T-cell (primary cell): ENCODE data around the gene CALHM2. TPM values are rescaled to one million over a fixed set of nuclear protein-coding genes. Genes with fewer than 3 reads are reported as not detected.
A peak's percentile ranks its signal among the peaks of the same experiment; 100 is the strongest.

Experiments used
- ATAC-seq, 4 experiments: fragments of 200-7000 bp in 3 of 4; fragments of 150-1000 bp in 1 of 4; cut with Tn5 transposase; replicated peaks in 1 of 4; 1 replicate in 3 of 4; 2 replicates in 1 of 4; pipeline ENCODE4 v1.10.0; 2021; ENCODE audit warnings: moderate library complexity in 3 of 4, mild to moderate bottlenecking in 2 of 4, moderate number of reproducible peaks in 1 of 4
- CTCF ChIA-PET, 2 donors: fragments of 300-600 bp; sonication (Branson Sonifier 250); formaldehyde crosslinking; loops; one replicate each; lab custom pipeline; 2022; ENCODE audit warnings: antibody characterized with exemption in 2 of 2; lab: Charles Lee
- POLR2A ChIA-PET, 2 donors: fragments of 300-600 bp; sonication (Branson Sonifier 250); formaldehyde crosslinking; loops; one replicate each; lab custom pipeline; 2022; ENCODE audit warnings: antibody characterized with exemption in 2 of 2; lab: Charles Lee
- DNase-seq, 35 experiments: peaks; one replicate each; pipeline versions ENCODE4 v3.0.0 to v3.0.0-alpha.2; 2013 to 2023
- H3K27ac ChIP-seq: one replicate; pipeline ENCODE4 v1.5.1; 2013; ENCODE audit warnings: low read length
- H3K27me3 ChIP-seq, 2 experiments: replicated peaks in 1 of 2; 1 replicate in 1 of 2; 2 replicates in 1 of 2; pipeline versions ENCODE4 v1.6.1 to v1.7.0; 2013; ENCODE audit warnings: low read length in 1 of 2, mixed read lengths in 1 of 2; ENCODE audit not compliant: control insufficient read depth in 2 of 2, insufficient read depth in 2 of 2; ENCODE audit errors: extremely low read depth in 1 of 2
- H3K36me3 ChIP-seq, 2 donors: 1 replicate in 1 of 2; 2 replicates in 1 of 2; pipeline versions ENCODE4 v1.6.1 to v1.7.0; 2013; ENCODE audit warnings: low read length in 1 of 2; ENCODE audit not compliant: control insufficient read depth in 2 of 2, insufficient read depth in 1 of 2; ENCODE audit errors: extremely low read depth in 1 of 2
- H3K4me1 ChIP-seq, 2 experiments: 1 replicate in 1 of 2; 2 replicates in 1 of 2; pipeline versions ENCODE4 v1.6.1 to v1.7.0; 2013; ENCODE audit warnings: low read length in 2 of 2, mixed read lengths in 1 of 2; ENCODE audit not compliant: insufficient read depth in 2 of 2, control insufficient read depth in 1 of 2; ENCODE audit errors: extremely low read depth in 1 of 2
- H3K4me3 ChIP-seq, 2 donors: 1 replicate in 1 of 2; 2 replicates in 1 of 2; pipeline versions ENCODE4 v1.5.1 to v1.7.0; 2013; ENCODE audit warnings: mild to moderate bottlenecking in 2 of 2, low read length in 1 of 2, moderate library complexity in 1 of 2; ENCODE audit not compliant: control insufficient read depth in 1 of 2; ENCODE audit errors: extremely low read depth in 1 of 2
- H3K9me3 ChIP-seq: 2 replicates; pipeline ENCODE4 v1.7.0; 2013
- H3K27ac Mint-ChIP-seq, 2 donors: one replicate each; pipeline ENCODE4 v1.8.0; 2020 to 2021; ENCODE audit warnings: mild to moderate bottlenecking in 2 of 2, mixed read lengths in 2 of 2
- H3K27me3 Mint-ChIP-seq, 2 donors: one replicate each; pipeline ENCODE4 v1.8.0; 2021 to 2022; ENCODE audit warnings: mixed read lengths in 2 of 2
- H3K36me3 Mint-ChIP-seq: one replicate; pipeline ENCODE4 v1.8.0; 2021; ENCODE audit warnings: mixed read lengths
- H3K4me1 Mint-ChIP-seq, 3 donors: one replicate each; pipeline ENCODE4 v1.8.0; 2020 to 2022; ENCODE audit warnings: mixed read lengths in 3 of 3, mild to moderate bottlenecking in 1 of 3
- H3K4me3 Mint-ChIP-seq, 3 donors: one replicate each; pipeline ENCODE4 v1.8.0; 2020 to 2022; ENCODE audit warnings: mild to moderate bottlenecking in 3 of 3, mixed read lengths in 3 of 3, moderate library complexity in 3 of 3
- H3K9me3 Mint-ChIP-seq, 3 donors: one replicate each; pipeline ENCODE4 v1.8.0; 2020 to 2022; ENCODE audit warnings: mixed read lengths in 3 of 3
- WGBS: methylation state at CpG from one replicate; pipeline ENCODE4 v1.1.5; 2013; ENCODE audit warnings: missing lambda C conversion rate; ENCODE audit not compliant: insufficient coverage; 5-methylcytosine and 5-hydroxymethylcytosine counted together
- total RNA-seq, 35 experiments: library from RNA in 6 of 35; stranded (reverse) in 6 of 35; fragments of 120-200 nt in 1 of 35; gene quantifications; one replicate each; pipeline versions ENCODE4 v1.2.1 to v1.2.4 and lab custom pipeline; 2013 to 2026

Gene CALHM2
- total RNA-seq, 5 donors from 2014 or later (not counting 1 experiment from before 2014, with no cell fraction given) = 8.9 to 76.7 (median 46.8) TPM

GRCh38 chr10:103463499-103463898, 11.3 kb upstream of the CALHM2 start:
- Histone ChIP-seq H3K4me3 (no peak overlapping the region), H3K36me3 (no peaks in the 10 kb centered on the region), H3K4me1 (peaks cover 2 to 16% of the 10 kb centered on the region in 2 experiments), H3K27me3 (no peaks in the 10 kb centered on the region), H3K9me3 (no peaks in the 10 kb centered on the region), H3K27ac (no peak overlapping the region)
- ChIA-PET POLR2A (no interaction called here), CTCF (interaction anchor here in 1 of 2 donors (1.2 kb wide), 1 partner anchor 9 kb away, joined by 3 read pairs; no protein-coding TSS in a partner anchor)
- DNase-seq = no peak
- ATAC-seq = no peak
- Mint-ChIP-seq H3K9me3 (no peaks in the 10 kb centered on the region), H3K4me3 (no peak overlapping the region), H3K4me1 (peaks cover 0 to 16% (median 13%) of the 10 kb centered on the region in 3 donors), H3K27ac (no peak overlapping the region), H3K36me3 (no peaks in the 10 kb centered on the region), H3K27me3 (no peaks in the 10 kb centered on the region)
- 93% methylated on average over 2 of the region's 4 CpGs for WGBS

GRCh38 chr10:103459615-103460014, 7.4 kb upstream of the CALHM2 start:
- WGBS = 46% methylated on average over 2 of the region's 4 CpGs
- Histone ChIP-seq H3K4me1 (peaks cover 2 to 22% of the 10 kb centered on the region in 2 experiments), H3K27ac (no peak overlapping the region), H3K4me3 (no peak overlapping the region), H3K9me3 (no peaks in the 10 kb centered on the region), H3K27me3 (no peaks in the 10 kb centered on the region), H3K36me3 (no peaks in the 10 kb centered on the region)
- Mint-ChIP-seq H3K27me3 (no peaks in the 10 kb centered on the region), H3K36me3 (no peaks in the 10 kb centered on the region), H3K4me3 (no peak overlapping the region), H3K4me1 (peaks cover 0 to 13% (median 8%) of the 10 kb centered on the region in 3 donors), H3K27ac (no peak overlapping the region), H3K9me3 (no peaks in the 10 kb centered on the region)
- ChIA-PET POLR2A (interaction anchor here in 1 of 2 donors (0.5 kb wide), 1 partner anchor 319 kb away, joined by 3 read pairs; no protein-coding TSS in a partner anchor), CTCF (interaction anchor here in 1 of 2 donors (0.6 kb wide), 1 partner anchor 210 kb away, joined by 5 read pairs; no protein-coding TSS in a partner anchor)
- no peak for DNase-seq
- ATAC-seq = no peak

GRCh38 chr10:103458720-103459119, 6.5 kb upstream of the CALHM2 start, which contains the start of gene CALHM1:
Gene CALHM1, minus strand, starts transcription at chr10:103458900. Its CDS starts 149 bp downstream, at chr10:103458751.
- H3K27ac ChIP-seq = no peak within 1 kb of the TSS
- WGBS = 69% methylated on average over 6 of the region's 9 CpGs

GRCh38 chr10:103457896-103458583, 5.9 kb upstream of the CALHM2 start:
- Mint-ChIP-seq H3K4me1 (peaks cover 0 to 22% (median 18%) of the 10 kb centered on the region in 3 donors), H3K4me3 (no peak overlapping the region), H3K27me3 (no peaks in the 10 kb centered on the region), H3K27ac (no peak overlapping the region), H3K9me3 (no peaks in the 10 kb centered on the region), H3K36me3 (no peaks in the 10 kb centered on the region)
- 93% methylated on average over 38 of the region's 39 CpGs for WGBS
- H3K27me3 ChIP-seq = no peaks in the 10 kb centered on the region
- ATAC-seq (no peak), DNase-seq (no peak)
- H3K36me3 ChIP-seq = no peaks in the 10 kb centered on the region
- ChIA-PET POLR2A (no interaction called here), CTCF (no interaction called here)
- no peak overlapping the region for H3K4me3 ChIP-seq
- peaks cover 2 to 33% of the 10 kb centered on the region in 2 experiments for H3K4me1 ChIP-seq
- H3K9me3 ChIP-seq = no peaks in the 10 kb centered on the region
- H3K27ac ChIP-seq = no peak overlapping the region

More at GRCh38 chr10:103458720-103459119, 6.5 kb upstream of the CALHM2 start, which contains the start of gene CALHM1:
- DNase-seq (no peak), ATAC-seq (peak in 2 of 4 experiments; percentile 36 to 41)
- Histone ChIP-seq H3K27me3 (no peaks in the 10 kb centered on the region), H3K4me3 (no peak within 1 kb of the TSS), H3K4me1 (peaks cover 2 to 27% of the 10 kb centered on the region in 2 experiments), H3K36me3 (no peaks in the 10 kb centered on the region), H3K9me3 (no peaks in the 10 kb centered on the region)
- POLR2A ChIA-PET = no interaction called here
- no peak within 1 kb of the TSS for H3K4me3 Mint-ChIP-seq
- H3K4me1 Mint-ChIP-seq = peaks cover 0 to 16% (median 12%) of the 10 kb centered on the region in 3 donors
- no peak within 1 kb of the TSS for H3K27ac Mint-ChIP-seq
- no peaks in the 10 kb centered on the region for H3K36me3 Mint-ChIP-seq
- no peaks in the 10 kb centered on the region for H3K9me3 Mint-ChIP-seq
- CTCF ChIA-PET = no interaction called here
- H3K27me3 Mint-ChIP-seq = no peaks in the 10 kb centered on the region

- H3K27me3 Mint-ChIP-seq = no peaks in the 10 kb centered on the region
- H3K27ac Mint-ChIP-seq = peak overlapping the region in 1 of 2 donors; percentile 55
- WGBS = 83% methylated on average over 6 of the region's 8 CpGs
- ATAC-seq (no peak), DNase-seq (no peak)
- no peaks in the 10 kb centered on the region for H3K36me3 Mint-ChIP-seq
- no peaks in the 10 kb centered on the region for H3K9me3 Mint-ChIP-seq
- ChIA-PET CTCF (no interaction called here), POLR2A (no interaction called here)
- no peak overlapping the region for H3K4me3 ChIP-seq
- H3K36me3 ChIP-seq = no peaks in the 10 kb centered on the region
- no peak overlapping the region for H3K27ac ChIP-seq
- peaks cover 0 to 27% (median 24%) of the 10 kb centered on the region in 3 donors for H3K4me1 Mint-ChIP-seq
- H3K4me3 Mint-ChIP-seq = no peak overlapping the region
- H3K27me3 ChIP-seq = no peaks in the 10 kb centered on the region
- H3K9me3 ChIP-seq = no peaks in the 10 kb centered on the region
- H3K4me1 ChIP-seq = peaks cover 2 to 41% of the 10 kb centered on the region in 2 experiments
These were observed 5.1 kb upstream of the CALHM2 start for GRCh38 chr10:103457176-103457712.

GRCh38 chr10:103456074-103456660, 4.0 kb upstream of the CALHM2 start:
- no peaks in the 10 kb centered on the region for H3K36me3 Mint-ChIP-seq
- no peak overlapping the region for H3K27ac Mint-ChIP-seq
- POLR2A ChIA-PET = no interaction called here
- Histone ChIP-seq H3K4me1 (peaks cover 2 to 48% of the 10 kb centered on the region in 2 experiments), H3K4me3 (no peak overlapping the region), H3K27me3 (no peaks in the 10 kb centered on the region), H3K36me3 (no peaks in the 10 kb centered on the region), H3K27ac (no peak overlapping the region), H3K9me3 (no peaks in the 10 kb centered on the region)
- WGBS = 93% methylated on average over 9 of the region's 9 CpGs
- H3K9me3 Mint-ChIP-seq = no peaks in the 10 kb centered on the region
- H3K4me3 Mint-ChIP-seq = no peak overlapping the region
- peaks cover 3 to 32% (median 25%) of the 10 kb centered on the region in 3 donors for H3K4me1 Mint-ChIP-seq
- no peaks in the 10 kb centered on the region for H3K27me3 Mint-ChIP-seq
- no peak for ATAC-seq
- DNase-seq = no peak
- CTCF ChIA-PET = no interaction called here
